Tibial nerve (tissue), 4 donors: Measurements from ENCODE around the gene MRPL43. TPM values are rescaled to one million over a fixed set of nuclear protein-coding genes. Genes with fewer than 3 reads are reported as not detected.

Experiments used
- DNase-seq, 2 donors: peaks; one replicate each; pipeline ENCODE4 v3.0.0-alpha.2; 2019; ENCODE audit warnings: low spot score in 2 of 2
- H3K27ac ChIP-seq, 4 donors: fragments of 200-600 bp; sonication (generic) in 3 of 4; one replicate each; pipeline ENCODE4 v1.5.1; 2017 to 2019; ENCODE audit warnings: mild to moderate bottlenecking in 1 of 4
- H3K27me3 ChIP-seq, 2 donors: fragments of 200-600 bp; sonication (generic) in 1 of 2; one replicate each; pipeline versions ENCODE4 v1.5.1 to v1.6.0; 2017 to 2019
- H3K36me3 ChIP-seq, 3 donors: fragments of 200-600 bp; sonication (generic); one replicate each; pipeline ENCODE4 v1.5.1; 2018 to 2019
- H3K4me1 ChIP-seq, 4 donors: fragments of 200-600 bp; sonication (generic) in 3 of 4; one replicate each; pipeline ENCODE4 v1.5.1; 2017 to 2019
- H3K4me3 ChIP-seq, 4 donors: fragments of 200-600 bp; sonication (generic) in 3 of 4; one replicate each; pipeline ENCODE4 v1.5.1; 2017 to 2019; ENCODE audit warnings: mild to moderate bottlenecking in 1 of 4, moderate library complexity in 1 of 4
- H3K9me3 ChIP-seq, 4 donors: fragments of 200-600 bp; sonication (generic) in 3 of 4; one replicate each; pipeline ENCODE4 v1.5.1; 2017 to 2019
- EP300 ChIP-seq, 2 donors: sonication (generic); formaldehyde crosslinking; IDR thresholded peaks; one replicate each; pipeline ENCODE4 v1.6.1; 2017; ENCODE audit warnings: antibody characterized with exemption in 2 of 2, mild to moderate bottlenecking in 1 of 2
- POLR2A ChIP-seq, 2 donors: fragments of 450-650 bp; IDR thresholded peaks; one replicate each; pipeline ENCODE4 v1.6.1; 2017; ENCODE audit warnings: antibody characterized with exemption in 2 of 2, mild to moderate bottlenecking in 2 of 2, moderate library complexity in 2 of 2
- WGBS, 2 donors: methylation state at CpG; one replicate each; pipeline ENCODE4 v1.1.5; 2018; 5-methylcytosine and 5-hydroxymethylcytosine counted together
- total RNA-seq, 4 donors: library from RNA; depleted of rRNA; stranded (reverse); fragments of >200 nt; gene quantifications; one replicate each; pipeline ENCODE4 v1.1.0, GENCODE V29; 2016
- TF ChIP-seq, protein P1 (sequence below), 5 experiments: fragments of 200-600 bp in 3 of 5; fragments of 450-650 bp in 2 of 5; sonication (generic) in 3 of 5; IDR thresholded peaks; one replicate each; pipeline ENCODE4 v1.5.1; 2016 to 2019; ENCODE audit warnings: antibody characterized with exemption in 5 of 5, mild to moderate bottlenecking in 3 of 5, moderate library complexity in 2 of 5

MRPL43 gene
- total RNA-seq, 4 donors from 2014 or later, result 64.1 to 146 (median 99.5) TPM

DNA sequence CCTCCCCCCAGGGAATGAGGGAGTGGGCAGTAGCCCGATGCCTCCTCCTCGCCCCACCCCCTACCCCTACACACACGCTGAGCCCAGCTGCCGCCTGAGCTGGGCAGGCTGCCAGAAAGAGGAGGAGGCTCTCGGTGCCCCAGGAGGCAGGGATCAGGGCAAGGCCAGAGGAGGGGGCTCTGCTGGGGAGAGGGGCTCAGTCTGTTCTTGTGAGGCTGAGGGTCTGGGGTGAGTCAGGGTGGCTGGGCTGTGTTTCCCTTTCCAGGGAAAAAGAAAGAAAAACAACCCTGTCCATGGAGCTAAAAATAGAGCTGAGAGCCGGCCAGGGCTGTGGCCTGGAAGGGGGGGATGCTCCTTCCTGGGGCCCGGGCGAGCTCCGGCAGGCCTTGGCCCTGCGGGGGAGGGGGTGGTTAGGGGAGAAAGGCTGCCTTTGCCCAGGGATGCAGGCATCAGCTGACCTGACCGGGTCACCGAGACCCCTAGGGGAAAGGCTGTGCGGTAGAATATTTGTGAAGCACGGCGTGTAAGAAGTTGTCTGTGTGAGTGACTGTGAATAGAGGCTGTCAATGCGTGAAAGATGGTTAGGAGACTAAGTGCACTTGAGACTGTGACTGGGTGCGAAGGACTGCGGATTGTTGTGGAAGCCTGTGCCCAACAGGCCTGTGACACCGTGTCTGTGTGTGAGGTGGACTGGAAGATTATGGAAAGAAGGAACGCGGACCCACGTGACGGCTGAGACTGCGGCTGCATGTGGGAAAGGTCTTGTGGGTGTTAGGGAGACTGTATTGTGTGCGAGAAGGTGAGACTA lies 11.1 kb upstream of the MRPL43 start:
- Histone ChIP-seq H3K4me1 (peaks cover 3 to 68% (median 25%) of the 10 kb centered on the region in 4 donors), H3K9me3 (no peaks in the 10 kb centered on the region), H3K36me3 (peaks cover 0 to 15% (median 0%) of the 10 kb centered on the region in 3 donors), H3K27ac (peak overlapping the region; percentile 100), H3K27me3 (no peaks in the 10 kb centered on the region), H3K4me3 (peak overlapping the region; percentile 60 to 98 (median 93))
- peak; percentile 70 to 79 for DNase-seq
- 0 to 1% methylated on average over 25 of the region's 25 CpGs for WGBS, 2 donors
- TF ChIP-seq POLR2A (IDR thresholded peaks at IDR 0.05) (no peak), EP300 (IDR thresholded peaks at IDR 0.05) (peak in 1 of 2 donors; percentile 40)
- TF ChIP-seq, protein P1, sequence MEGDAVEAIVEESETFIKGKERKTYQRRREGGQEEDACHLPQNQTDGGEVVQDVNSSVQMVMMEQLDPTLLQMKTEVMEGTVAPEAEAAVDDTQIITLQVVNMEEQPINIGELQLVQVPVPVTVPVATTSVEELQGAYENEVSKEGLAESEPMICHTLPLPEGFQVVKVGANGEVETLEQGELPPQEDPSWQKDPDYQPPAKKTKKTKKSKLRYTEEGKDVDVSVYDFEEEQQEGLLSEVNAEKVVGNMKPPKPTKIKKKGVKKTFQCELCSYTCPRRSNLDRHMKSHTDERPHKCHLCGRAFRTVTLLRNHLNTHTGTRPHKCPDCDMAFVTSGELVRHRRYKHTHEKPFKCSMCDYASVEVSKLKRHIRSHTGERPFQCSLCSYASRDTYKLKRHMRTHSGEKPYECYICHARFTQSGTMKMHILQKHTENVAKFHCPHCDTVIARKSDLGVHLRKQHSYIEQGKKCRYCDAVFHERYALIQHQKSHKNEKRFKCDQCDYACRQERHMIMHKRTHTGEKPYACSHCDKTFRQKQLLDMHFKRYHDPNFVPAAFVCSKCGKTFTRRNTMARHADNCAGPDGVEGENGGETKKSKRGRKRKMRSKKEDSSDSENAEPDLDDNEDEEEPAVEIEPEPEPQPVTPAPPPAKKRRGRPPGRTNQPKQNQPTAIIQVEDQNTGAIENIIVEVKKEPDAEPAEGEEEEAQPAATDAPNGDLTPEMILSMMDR (IDR thresholded peaks at IDR 0.05), result no peak

DNA sequence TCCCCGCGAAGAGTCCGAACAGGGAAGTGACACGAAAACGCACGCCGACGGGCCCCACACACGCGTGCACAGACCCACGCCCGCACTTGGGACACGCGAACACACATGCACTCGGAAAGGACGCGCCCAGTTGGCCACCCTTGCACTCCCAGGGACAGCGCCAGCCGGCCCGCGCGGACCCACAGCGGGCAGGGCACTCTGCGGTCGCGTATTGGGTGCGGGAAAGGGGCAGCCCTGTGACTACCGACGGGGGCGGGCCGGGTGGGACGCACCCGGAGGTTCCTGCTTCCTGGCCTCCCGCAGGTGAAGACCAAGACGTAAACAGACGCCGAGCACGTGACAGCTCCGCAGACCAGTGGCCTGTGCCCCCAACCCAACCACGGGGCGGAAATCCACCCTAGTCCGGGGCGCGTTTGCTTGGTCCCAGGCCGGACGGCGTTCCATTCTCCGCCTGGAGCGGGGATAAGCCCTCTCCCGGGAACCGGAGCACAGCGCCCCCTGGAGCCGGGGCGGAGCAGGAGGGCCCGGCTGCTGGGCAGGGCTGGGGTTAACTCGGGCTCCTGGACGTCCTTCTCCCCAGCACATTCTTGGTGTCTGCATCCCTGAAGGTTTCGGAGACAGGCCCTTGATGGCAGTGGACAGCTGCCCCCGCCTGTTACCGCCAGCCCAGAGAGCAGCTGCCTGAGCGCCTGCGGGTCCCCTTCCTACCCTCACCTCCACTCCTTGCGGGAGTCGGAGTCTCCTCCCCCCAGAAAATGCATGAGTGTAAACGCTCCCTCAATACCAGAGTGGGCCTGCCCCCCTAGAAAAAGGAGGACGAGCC lies 10.3 kb upstream of the MRPL43 start:
- TF ChIP-seq, protein P1 (IDR thresholded peaks at IDR 0.05), result peak; percentile 84 to 93 (median 91)
- no peak for TF ChIP-seq EP300 (IDR thresholded peaks at IDR 0.05)
- DNase-seq, result peak in 1 of 2 donors; percentile 52
- Histone ChIP-seq H3K36me3 (peaks cover 0 to 15% (median 0%) of the 10 kb centered on the region in 3 donors), H3K4me3 (peak overlapping the region; percentile 60 to 98 (median 93)), H3K9me3 (no peaks in the 10 kb centered on the region), H3K27me3 (no peaks in the 10 kb centered on the region), H3K4me1 (peaks cover 3 to 59% (median 24%) of the 10 kb centered on the region in 4 donors), H3K27ac (peak overlapping the region; percentile 100)
- 1% methylated on average over 33 to 49 of the region's 66 CpGs for WGBS, 2 donors

DNA sequence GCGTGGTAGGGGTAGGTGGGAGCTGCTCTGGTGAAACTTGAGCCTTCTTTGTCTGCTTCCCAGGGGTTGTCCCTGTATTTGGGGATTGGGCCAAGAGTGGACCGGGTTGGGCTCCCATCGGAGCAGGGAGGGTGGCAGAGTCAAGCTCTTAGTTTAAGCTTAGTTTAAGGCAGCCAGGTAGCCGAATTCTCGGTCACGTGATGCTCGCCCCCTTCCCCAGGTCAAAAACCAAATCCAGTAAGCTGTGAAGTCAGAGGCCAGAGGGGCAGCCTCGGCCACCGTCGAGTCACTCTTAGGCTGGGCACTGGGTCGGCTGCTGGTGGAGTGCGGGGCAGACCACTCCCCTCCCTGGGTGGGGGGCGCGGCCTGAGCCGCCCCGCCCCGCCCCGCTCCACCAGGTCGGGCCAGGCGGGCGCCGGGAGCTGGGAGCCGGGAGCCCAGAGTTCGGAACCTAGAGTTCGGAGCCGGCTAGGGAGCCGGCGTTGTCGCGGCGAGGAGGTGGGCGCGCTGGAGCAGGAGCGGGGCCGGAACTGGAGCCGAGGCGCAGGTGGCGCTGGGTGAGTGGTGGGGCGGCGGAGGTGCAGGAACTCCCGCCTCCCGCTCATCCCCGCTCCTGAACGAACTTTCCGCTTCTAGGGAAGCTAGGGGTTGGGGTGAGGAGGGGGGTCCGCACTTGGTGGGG lies 9.5 kb upstream of the MRPL43 start:
- Histone ChIP-seq H3K4me3 (peak overlapping the region; percentile 60 to 98 (median 93)), H3K4me1 (peaks cover 3 to 52% (median 17%) of the 10 kb centered on the region in 4 donors), H3K36me3 (peaks cover 0 to 20% (median 0%) of the 10 kb centered on the region in 3 donors), H3K27me3 (no peaks in the 10 kb centered on the region), H3K27ac (peak overlapping the region; percentile 100), H3K9me3 (no peaks in the 10 kb centered on the region)
- 9 to 10% methylated on average over 43 to 44 of the region's 46 CpGs for WGBS, 2 donors
- DNase-seq, result no peak
- TF ChIP-seq, protein P1 (IDR thresholded peaks at IDR 0.05), result peak in 1 of 5 experiments; percentile 23
- TF ChIP-seq POLR2A (IDR thresholded peaks at IDR 0.05) (peak in 1 of 2 donors; percentile 32), EP300 (IDR thresholded peaks at IDR 0.05) (no peak)

DNA sequence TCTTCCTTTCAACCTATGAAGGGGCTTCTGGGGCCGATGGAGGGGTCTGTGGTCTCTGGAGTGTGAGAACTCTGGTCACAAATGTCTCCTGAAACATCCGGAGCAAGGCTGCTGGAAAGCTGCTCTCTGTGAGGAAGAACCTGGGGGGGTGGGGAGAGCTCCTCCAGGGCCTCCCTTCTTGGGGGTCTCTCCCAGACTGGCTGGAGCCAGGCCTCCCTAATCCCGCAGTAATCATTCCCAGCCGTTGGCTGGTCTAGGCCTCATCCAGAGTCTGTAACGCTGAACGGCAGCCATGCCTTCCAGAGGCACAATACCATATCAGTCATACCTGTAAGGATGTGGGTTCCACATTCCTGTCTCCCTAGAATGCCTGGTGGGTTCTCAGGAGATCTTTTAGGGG lies 7.9 kb upstream of the MRPL43 start:
- Histone ChIP-seq H3K27me3 (no peaks in the 10 kb centered on the region), H3K36me3 (peaks cover 0 to 36% (median 0%) of the 10 kb centered on the region in 3 donors), H3K4me1 (peaks cover under 1 to 37% (median 6%) of the 10 kb centered on the region in 4 donors), H3K27ac (peak overlapping the region in 3 of 4 donors; percentile 42 to 85 (median 80)), H3K4me3 (no peak overlapping the region), H3K9me3 (no peaks in the 10 kb centered on the region)
- TF ChIP-seq, protein P1 (IDR thresholded peaks at IDR 0.05), result no peak
- WGBS, 2 donors, result 56 to 67% methylated on average over 6 of the region's 6 CpGs
- no peak for DNase-seq
